B cell (primary cell): ENCODE data around the gene CDK19. TPM values are rescaled to one million over a fixed set of nuclear protein-coding genes. Genes with fewer than 3 reads are reported as not detected.

Source experiments
- ATAC-seq: fragments of 200-7000 bp; cut with Tn5 transposase; one replicate; pipeline ENCODE4 v1.10.0; 2021; ENCODE audit warnings: low read depth, mild to moderate bottlenecking, moderate number of reproducible peaks, moderate library complexity
- CTCF ChIA-PET: fragments of 350-600 bp; sonication (Branson Sonifier 250); formaldehyde crosslinking; loops from one replicate; lab custom pipeline; 2021; ENCODE audit warnings: antibody characterized with exemption, inconsistent platforms; lab: Charles Lee
- POLR2A ChIA-PET: fragments of 350-600 bp; sonication (Branson Sonifier 250); formaldehyde crosslinking; loops from one replicate; lab custom pipeline; 2021; ENCODE audit warnings: antibody characterized with exemption; lab: Charles Lee
- DNase-seq: peaks from one replicate; pipeline ENCODE4 v3.0.0; 2013
- H2AFZ ChIP-seq: 2 replicates; pipeline ENCODE4 v1.6.1; 2012; ENCODE audit warnings: mild to moderate bottlenecking, low read depth, low read length; ENCODE audit not compliant: insufficient read depth, poor library complexity, severe bottlenecking
- H3K27ac ChIP-seq, 2 donors: 1 replicate in 1 of 2; 2 replicates in 1 of 2; pipeline ENCODE4 v1.5.1; 2012 to 2013; ENCODE audit warnings: low read length in 2 of 2, mild to moderate bottlenecking in 2 of 2, moderate library complexity in 1 of 2
- H3K27me3 ChIP-seq, 4 experiments: fragments of 200-600 bp in 1 of 4; sonication (generic) in 1 of 4; replicated peaks in 1 of 4; 1 replicate in 2 of 4; 2 replicates in 2 of 4; pipeline versions ENCODE4 v1.6.1 to v1.7.0; 2013 to 2016; ENCODE audit warnings: low read length in 3 of 4, mild to moderate bottlenecking in 2 of 4, mixed read lengths in 1 of 4, moderate library complexity in 1 of 4; ENCODE audit not compliant: insufficient read depth in 4 of 4, control insufficient read depth in 3 of 4; ENCODE audit errors: control extremely low read depth in 1 of 4
- H3K36me3 ChIP-seq, 2 experiments: replicated peaks in 1 of 2; 1 replicate in 1 of 2; 2 replicates in 1 of 2; pipeline versions ENCODE4 v1.6.1 to v1.7.1; 2013; ENCODE audit warnings: low read length in 1 of 2; ENCODE audit not compliant: insufficient read depth in 2 of 2, control insufficient read depth in 1 of 2; ENCODE audit errors: control extremely low read depth in 1 of 2, extremely low read depth in 1 of 2
- H3K4me1 ChIP-seq, 2 donors: fragments of 200-600 bp in 1 of 2; sonication (generic) in 1 of 2; 1 replicate in 1 of 2; 2 replicates in 1 of 2; pipeline versions ENCODE4 v1.5.1 to v1.6.1; 2013 to 2017; ENCODE audit warnings: low read length in 2 of 2; ENCODE audit not compliant: control insufficient read depth in 2 of 2, insufficient read depth in 2 of 2
- H3K4me2 ChIP-seq: replicated peaks from 2 replicates; pipeline ENCODE3; 2012; ENCODE audit warnings: mild to moderate bottlenecking, low read depth, low read length; ENCODE audit not compliant: poor library complexity, severe bottlenecking
- H3K4me3 ChIP-seq, 5 experiments: fragments of 200-600 bp in 1 of 5; sonication (generic) in 1 of 5; 1 replicate in 3 of 5; 2 replicates in 2 of 5; pipeline versions ENCODE4 v1.5.1 to v1.7.0; 2011 to 2016; ENCODE audit warnings: low read length in 4 of 5, mild to moderate bottlenecking in 4 of 5, low read depth in 2 of 5, control low read depth in 1 of 5, moderate library complexity in 1 of 5; ENCODE audit not compliant: insufficient read depth in 1 of 5; ENCODE audit errors: control extremely low read depth in 1 of 5, extremely low read depth in 1 of 5
- H3K79me2 ChIP-seq: fragments of 200-600 bp; sonication (generic); one replicate; pipeline ENCODE4 v1.6.0; 2016; ENCODE audit warnings: low read length; ENCODE audit not compliant: control insufficient read depth, insufficient read depth
- H3K9ac ChIP-seq: fragments of 200-600 bp; sonication (generic); 2 replicates; pipeline ENCODE4 v1.6.1; 2017; ENCODE audit warnings: mild to moderate bottlenecking, low read length, moderate library complexity
- H3K9me3 ChIP-seq, 3 donors: one replicate each; pipeline versions ENCODE4 v1.6.1 to v1.7.1; 2013; ENCODE audit warnings: low read length in 2 of 3; ENCODE audit not compliant: control insufficient read depth in 2 of 3, insufficient read depth in 1 of 3; ENCODE audit errors: control extremely low read depth in 1 of 3
- H4K20me1 ChIP-seq: 2 replicates; pipeline ENCODE4 v1.6.0; 2012; ENCODE audit warnings: mild to moderate bottlenecking, low read length; ENCODE audit not compliant: insufficient read depth, control insufficient read depth, poor library complexity, severe bottlenecking
- H3K27ac Mint-ChIP-seq: one replicate; pipeline ENCODE4 v1.8.0; 2021; ENCODE audit warnings: mixed read lengths
- H3K27me3 Mint-ChIP-seq: one replicate; pipeline ENCODE4 v1.8.0; 2021; ENCODE audit warnings: mixed read lengths
- H3K4me1 Mint-ChIP-seq: one replicate; pipeline ENCODE4 v1.8.0; 2021; ENCODE audit warnings: mixed read lengths
- H3K4me3 Mint-ChIP-seq: one replicate; pipeline ENCODE4 v1.8.0; 2021; ENCODE audit warnings: mixed read lengths
- H3K9me3 Mint-ChIP-seq: one replicate; pipeline ENCODE4 v1.8.0; 2022; ENCODE audit warnings: mixed read lengths; ENCODE audit not compliant: insufficient read depth
- EZH2 ChIP-seq: IDR thresholded peaks from 2 replicates; pipeline ENCODE4 v1.6.1; 2012; ENCODE audit warnings: borderline replicate concordance, low read depth, mild to moderate bottlenecking, moderate library complexity, low read length; ENCODE audit not compliant: insufficient read depth, poor library complexity, severe bottlenecking
- WGBS: methylation state at CpG from one replicate; pipeline ENCODE4 v1.1.5; 2013; ENCODE audit warnings: missing lambda C conversion rate; ENCODE audit not compliant: insufficient coverage; 5-methylcytosine and 5-hydroxymethylcytosine counted together
- intact Hi-C: fragments of 100-400 bp; cut with micrococcal nuclease; formaldehyde crosslinking; loops from one replicate; pipeline ENCODE4 v1.10.0; 2022
- polyA plus RNA-seq: library from polyadenylated mRNA; depleted of rRNA; stranded (reverse); fragments of >200 nt; gene quantifications from 2 replicates; pipeline ENCODE4 v1.2.3, GENCODE V29; 2012
- total RNA-seq, 2 donors: library from RNA; stranded (reverse); fragments of 120-200 nt in 1 of 2; gene quantifications; 1 replicate in 1 of 2; 2 replicates in 1 of 2; pipeline versions ENCODE4 v1.2.3 to v1.2.4, GENCODE V29; 2013 to 2022
- TF ChIP-seq, protein P1 (sequence below): fragments of 200-600 bp; IDR thresholded peaks from one replicate; pipeline ENCODE4 v1.8.0; 2022; ENCODE audit warnings: antibody characterized with exemption, mild to moderate bottlenecking

Gene CDK19
- total and polyA plus RNA-seq, 2 donors (not counting 1 experiment from before 2014, with no cell fraction given): 8.7 to 44.8 TPM

DNA sequence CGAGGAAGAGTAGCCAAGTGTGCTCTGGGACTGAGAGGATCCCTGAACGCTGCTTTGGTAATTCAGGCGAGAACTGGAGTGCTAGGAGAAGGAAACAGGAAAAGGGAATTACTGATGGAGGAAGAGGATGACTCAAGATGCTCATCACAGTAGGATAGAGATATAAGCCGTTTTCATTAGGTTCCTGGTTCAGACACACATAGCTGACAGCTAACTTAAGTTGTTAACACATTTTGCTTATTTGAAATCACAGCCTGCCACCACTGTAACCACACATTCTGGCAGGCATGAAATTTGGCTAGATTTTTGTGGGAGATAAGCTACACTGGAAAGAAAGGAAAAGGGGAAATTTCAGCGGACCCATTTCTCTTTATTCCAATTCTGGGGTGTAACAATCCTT lies 200.7 kb downstream of the CDK19 start:
- CTCF ChIA-PET: no interaction called here
- Histone ChIP-seq H2AFZ (no peak overlapping the region), H3K4me1 (peaks cover 2 to 4% of the 10 kb centered on the region in 2 donors), H3K79me2 (no peaks in the 10 kb centered on the region), H3K27me3 (no peaks in the 10 kb centered on the region), H4K20me1 (no peaks in the 10 kb centered on the region), H3K36me3 (peaks cover 1 to 28% of the 10 kb centered on the region in 2 experiments), H3K4me3 (no peak overlapping the region), H3K27ac (no peak overlapping the region), H3K4me2 (no peak overlapping the region), H3K9me3 (no peaks in the 10 kb centered on the region), H3K9ac (no peak overlapping the region)
- intact Hi-C loops: no loop called here
- Mint-ChIP-seq H3K4me3 (no peak overlapping the region), H3K27me3 (no peaks in the 10 kb centered on the region), H3K4me1 (peaks cover 9% of the 10 kb centered on the region), H3K9me3 (no peaks in the 10 kb centered on the region), H3K27ac (no peak overlapping the region)
- no peak for DNase-seq
- no peak for TF ChIP-seq EZH2
- TF ChIP-seq, protein P1, sequence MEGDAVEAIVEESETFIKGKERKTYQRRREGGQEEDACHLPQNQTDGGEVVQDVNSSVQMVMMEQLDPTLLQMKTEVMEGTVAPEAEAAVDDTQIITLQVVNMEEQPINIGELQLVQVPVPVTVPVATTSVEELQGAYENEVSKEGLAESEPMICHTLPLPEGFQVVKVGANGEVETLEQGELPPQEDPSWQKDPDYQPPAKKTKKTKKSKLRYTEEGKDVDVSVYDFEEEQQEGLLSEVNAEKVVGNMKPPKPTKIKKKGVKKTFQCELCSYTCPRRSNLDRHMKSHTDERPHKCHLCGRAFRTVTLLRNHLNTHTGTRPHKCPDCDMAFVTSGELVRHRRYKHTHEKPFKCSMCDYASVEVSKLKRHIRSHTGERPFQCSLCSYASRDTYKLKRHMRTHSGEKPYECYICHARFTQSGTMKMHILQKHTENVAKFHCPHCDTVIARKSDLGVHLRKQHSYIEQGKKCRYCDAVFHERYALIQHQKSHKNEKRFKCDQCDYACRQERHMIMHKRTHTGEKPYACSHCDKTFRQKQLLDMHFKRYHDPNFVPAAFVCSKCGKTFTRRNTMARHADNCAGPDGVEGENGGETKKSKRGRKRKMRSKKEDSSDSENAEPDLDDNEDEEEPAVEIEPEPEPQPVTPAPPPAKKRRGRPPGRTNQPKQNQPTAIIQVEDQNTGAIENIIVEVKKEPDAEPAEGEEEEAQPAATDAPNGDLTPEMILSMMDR: no peak
- WGBS: 98% methylated on average over 4 of the region's 5 CpGs
- POLR2A ChIA-PET: no interaction called here
- no peak for ATAC-seq

DNA sequence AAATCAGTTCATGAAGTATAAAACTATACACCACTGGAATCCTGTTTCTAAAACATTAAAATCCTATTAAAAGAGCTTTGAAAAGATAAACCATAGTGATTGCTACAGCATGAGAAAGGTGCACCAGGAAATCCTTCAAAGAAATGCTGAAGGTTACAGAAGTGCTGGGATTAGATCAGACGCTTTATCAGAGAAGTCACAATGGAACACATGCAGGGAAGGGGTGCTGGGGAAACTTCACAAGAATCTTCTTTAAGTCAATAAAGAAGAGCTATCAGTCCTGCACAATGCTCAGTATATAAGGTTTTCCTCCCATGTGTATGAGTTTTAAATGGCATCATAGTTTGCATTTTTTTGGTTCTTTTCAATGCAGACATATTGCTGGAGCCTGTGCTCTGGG lies 201.2 kb downstream of the CDK19 start:
- 100% methylated on average over 1 of the region's 1 CpG for WGBS
- Histone ChIP-seq H3K79me2 (no peaks in the 10 kb centered on the region), H3K36me3 (peaks cover 1 to 28% of the 10 kb centered on the region in 2 experiments), H2AFZ (no peak overlapping the region), H3K4me1 (peaks cover 2 to 4% of the 10 kb centered on the region in 2 donors), H3K27ac (no peak overlapping the region), H4K20me1 (no peaks in the 10 kb centered on the region), H3K4me2 (no peak overlapping the region), H3K9me3 (no peaks in the 10 kb centered on the region), H3K4me3 (no peak overlapping the region), H3K9ac (no peak overlapping the region), H3K27me3 (no peaks in the 10 kb centered on the region)
- CTCF ChIA-PET: interaction anchor here (0.6 kb wide), 1 partner anchor 840 kb away, joined by 4 read pairs; no protein-coding TSS in a partner anchor
- POLR2A ChIA-PET: no interaction called here
- no peak overlapping the region for H3K27ac Mint-ChIP-seq
- no peaks in the 10 kb centered on the region for H3K27me3 Mint-ChIP-seq
- H3K4me3 Mint-ChIP-seq: no peak overlapping the region
- DNase-seq (no peak), ATAC-seq (no peak)
- no peaks in the 10 kb centered on the region for H3K9me3 Mint-ChIP-seq
- intact Hi-C loops: no loop called here
- H3K4me1 Mint-ChIP-seq: peaks cover 9% of the 10 kb centered on the region
- TF ChIP-seq, protein P1: no peak
